Stimulated activated CD4-positive, alpha-beta T cell treated with anti-CD3 and anti-CD28 coated beads, Interleukin-1b, Interleukin-23, amount 100 ng/mL, for 4 hours (primary cell): ENCODE data around the gene HDGF.
"Not testable (repeated sequence)": the region's sequence is repeated elsewhere in the genome, so short reads cannot be mapped to it uniquely, and the experiment has no call there.

ENCODE experiments used
- DNase-seq, 2 donors: peaks; one replicate each; pipeline ENCODE4 v3.0.0-alpha.2; 2020; ENCODE audit warnings: low read depth in 2 of 2

HDGF gene

GRCh38 chr1:156767101-156767878 lies 15.8 kb upstream of the HDGF start, which contains the start of gene PRCC:
PRCC (plus strand) TSS chr1:156767535; CDS start chr1:156767772, 237 bp downstream.
- peak; percentile 84 to 91 for DNase-seq

DNA sequence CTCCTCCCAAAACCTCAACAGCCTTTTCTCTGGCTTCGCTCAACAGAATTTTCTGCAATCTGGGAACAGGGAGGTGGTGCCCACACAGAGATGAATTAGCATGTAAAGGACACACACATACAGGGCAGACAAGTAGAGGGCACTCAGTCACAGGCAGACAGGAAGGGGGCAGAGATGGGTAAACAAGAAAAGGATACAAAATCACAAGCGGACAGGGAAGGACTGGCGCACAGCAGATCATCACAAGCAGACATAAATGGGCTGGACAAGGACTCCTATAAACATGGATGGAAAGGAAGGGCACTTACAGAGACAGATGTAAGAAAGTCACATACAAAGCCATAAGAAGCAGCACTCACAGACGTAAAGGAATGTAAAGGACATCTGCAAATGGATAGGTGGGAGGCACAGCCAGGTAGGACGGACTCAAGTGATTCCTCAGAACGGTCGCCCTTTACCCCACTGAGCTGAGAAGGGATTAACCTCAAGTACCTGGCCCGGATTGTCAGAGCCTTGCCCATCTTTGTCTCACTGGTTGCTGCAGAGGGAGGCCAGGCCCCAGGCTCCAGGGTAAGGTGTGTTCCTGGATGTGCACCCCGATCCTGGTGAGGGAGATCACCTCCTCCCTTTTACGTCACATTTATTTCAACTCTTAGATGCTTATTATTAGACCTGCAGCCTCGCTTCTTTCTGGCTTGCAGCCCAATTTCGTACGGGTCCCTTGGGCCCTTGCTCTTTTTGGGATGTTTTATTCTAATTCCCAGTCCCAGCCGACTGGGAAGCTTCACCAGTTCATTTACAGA lies 15.0 kb upstream of the HDGF start:
- DNase-seq: no peak

GRCh38 chr1:156765666-156766065 lies 14.2 kb upstream of the HDGF start:
- no peak for DNase-seq

- DNase-seq: not testable (repeated sequence)
Observed at GRCh38 chr1:156765136-156765535, 13.7 kb upstream of the HDGF start.

GRCh38 chr1:156760796-156761104 lies 9.3 kb upstream of the HDGF start:
- no peak for DNase-seq

DNA sequence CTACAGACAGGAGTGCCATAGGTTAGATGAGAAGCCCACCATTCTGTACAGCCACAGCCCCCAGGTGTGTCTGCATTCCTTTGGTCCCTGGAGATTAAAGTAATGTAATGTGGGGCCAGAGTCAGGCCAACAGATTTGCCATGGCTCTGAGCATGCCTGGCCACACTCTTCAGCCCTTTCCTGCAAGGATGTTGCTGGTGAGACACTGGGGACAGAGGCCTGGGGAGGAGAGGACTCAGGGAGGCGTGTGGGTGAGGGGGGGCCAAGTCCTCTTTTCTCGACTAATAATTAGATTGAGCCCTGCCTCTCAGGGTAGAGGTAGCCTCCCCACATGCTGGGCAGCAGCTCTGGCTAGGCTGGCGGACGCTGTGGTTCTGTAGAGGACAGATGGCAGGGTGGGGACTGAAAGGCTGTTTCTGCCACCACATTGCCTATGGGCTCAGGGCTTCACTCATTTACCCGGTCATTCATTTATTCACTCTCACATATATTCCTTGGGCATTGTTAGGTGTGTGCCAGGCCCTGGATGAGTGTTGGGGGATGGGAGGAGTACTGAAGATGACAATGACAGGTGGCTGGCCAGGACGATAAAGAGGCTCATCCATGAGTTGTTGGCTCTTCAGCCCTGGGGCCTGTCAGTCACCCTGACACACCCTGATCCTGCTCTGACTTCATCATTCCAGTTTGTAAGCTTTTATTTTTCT lies 8.8 kb upstream of the HDGF start:
- no peak for DNase-seq

DNA sequence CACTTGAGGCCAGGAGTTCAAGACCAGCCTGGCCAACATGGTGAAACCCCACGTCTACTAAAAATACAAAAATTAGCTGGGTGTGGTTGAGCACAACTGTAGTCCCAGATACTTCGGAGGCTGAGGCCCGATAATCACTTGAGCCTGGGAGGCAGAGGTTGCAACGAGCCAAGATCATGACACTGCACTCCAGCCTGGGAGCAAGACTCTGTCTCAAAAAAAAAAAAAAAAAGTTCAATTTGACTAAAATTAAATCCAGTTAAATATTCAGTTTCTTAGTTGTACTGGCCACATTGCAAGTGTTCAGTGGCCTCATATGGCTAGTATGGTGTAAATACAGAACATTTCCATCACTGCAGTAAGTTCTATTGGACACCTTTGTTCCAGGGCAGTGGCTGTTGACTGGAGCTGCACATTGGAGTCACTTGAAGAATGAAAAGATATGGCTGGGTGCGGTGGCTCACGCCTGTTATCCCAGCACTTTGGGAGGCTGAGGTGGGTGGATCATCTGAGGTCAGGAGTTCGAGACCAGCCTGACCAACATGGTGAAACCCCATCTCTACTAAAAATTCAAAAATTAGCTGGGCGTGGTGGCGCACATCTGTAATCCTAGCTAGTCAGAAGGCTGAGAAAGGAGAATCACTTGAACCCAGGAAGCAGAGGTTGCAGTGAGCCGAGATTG lies 6.2 kb upstream of the HDGF start:
- DNase-seq: not testable (repeated sequence)

DNA sequence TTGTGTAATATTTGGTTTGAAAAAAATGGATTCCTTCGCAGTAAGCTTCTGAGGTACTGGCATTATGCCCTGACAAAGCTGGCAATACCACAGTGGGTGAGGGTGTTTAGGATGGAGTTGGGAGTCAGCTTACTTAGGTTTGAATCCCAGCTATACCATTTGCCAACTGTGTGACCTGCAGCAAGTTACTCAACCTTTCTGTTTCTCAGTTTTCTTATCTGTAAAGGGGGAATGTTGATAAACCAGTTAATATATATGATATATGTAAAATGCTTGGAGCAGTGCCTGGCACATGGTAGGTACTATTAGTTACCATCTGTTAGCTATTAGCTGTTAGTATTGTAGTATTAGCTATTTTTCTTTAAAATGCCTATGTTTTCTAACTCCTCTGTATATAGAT lies 4.9 kb upstream of the HDGF start:
- no peak for DNase-seq

DNA sequence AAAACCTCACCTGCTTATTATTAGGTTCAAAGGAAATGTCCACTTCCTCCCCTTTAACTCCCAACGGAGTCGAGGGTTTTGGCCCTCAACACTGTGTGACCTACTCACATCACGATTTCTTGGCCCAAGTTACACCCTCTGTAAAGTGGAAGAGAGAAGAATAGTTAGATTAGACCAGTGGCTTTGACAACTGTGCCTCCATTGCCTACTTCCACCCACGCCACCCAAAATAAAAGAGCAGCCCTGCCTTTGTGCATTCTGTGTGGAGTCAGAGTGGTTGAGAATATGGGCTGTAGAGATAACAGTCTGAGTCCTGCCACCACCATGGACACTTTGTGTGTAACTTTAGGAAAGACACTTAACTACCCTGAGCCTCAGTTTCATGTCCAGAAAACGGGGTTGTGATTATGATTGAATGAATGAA lies 4.1 kb upstream of the HDGF start:
- DNase-seq: no peak

GRCh38 chr1:156754219-156754618 lies 2.7 kb upstream of the HDGF start:
- no peak for DNase-seq

DNA sequence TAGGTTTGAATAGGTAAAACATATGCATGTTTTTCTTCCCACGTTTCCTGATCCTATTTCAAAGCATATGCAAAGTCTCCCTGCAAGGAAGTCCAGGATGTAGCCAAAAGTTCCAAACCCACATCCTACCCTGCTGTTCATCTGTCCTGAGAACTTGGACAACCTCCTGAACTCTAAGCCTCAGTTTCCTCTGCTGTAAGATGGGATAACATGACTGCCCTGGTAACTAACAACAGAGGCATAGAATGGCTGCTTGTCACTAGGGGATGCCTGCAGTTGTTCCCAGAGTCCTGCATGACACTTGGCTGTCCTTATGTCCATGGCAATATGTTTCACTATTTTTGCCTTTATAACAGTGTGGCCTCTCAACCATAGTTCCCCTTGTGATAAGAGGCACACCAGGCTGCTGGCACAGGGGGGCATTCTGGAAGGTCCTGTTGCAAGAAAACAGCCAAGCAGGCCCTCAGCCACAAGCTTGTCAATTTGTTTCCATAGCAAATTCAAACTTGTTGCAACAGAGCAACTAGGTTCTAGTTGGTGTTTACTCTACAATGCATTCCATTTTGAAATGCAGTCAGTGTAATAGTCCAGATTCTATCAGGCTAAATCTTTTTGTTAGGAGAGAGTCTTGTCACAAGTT lies 1.5 kb upstream of the HDGF start:
- DNase-seq: no peak

- peak; percentile 96 to 97 for DNase-seq
Observed at GRCh38 chr1:156751757-156752481, 444 bp upstream of the HDGF start.

DNA sequence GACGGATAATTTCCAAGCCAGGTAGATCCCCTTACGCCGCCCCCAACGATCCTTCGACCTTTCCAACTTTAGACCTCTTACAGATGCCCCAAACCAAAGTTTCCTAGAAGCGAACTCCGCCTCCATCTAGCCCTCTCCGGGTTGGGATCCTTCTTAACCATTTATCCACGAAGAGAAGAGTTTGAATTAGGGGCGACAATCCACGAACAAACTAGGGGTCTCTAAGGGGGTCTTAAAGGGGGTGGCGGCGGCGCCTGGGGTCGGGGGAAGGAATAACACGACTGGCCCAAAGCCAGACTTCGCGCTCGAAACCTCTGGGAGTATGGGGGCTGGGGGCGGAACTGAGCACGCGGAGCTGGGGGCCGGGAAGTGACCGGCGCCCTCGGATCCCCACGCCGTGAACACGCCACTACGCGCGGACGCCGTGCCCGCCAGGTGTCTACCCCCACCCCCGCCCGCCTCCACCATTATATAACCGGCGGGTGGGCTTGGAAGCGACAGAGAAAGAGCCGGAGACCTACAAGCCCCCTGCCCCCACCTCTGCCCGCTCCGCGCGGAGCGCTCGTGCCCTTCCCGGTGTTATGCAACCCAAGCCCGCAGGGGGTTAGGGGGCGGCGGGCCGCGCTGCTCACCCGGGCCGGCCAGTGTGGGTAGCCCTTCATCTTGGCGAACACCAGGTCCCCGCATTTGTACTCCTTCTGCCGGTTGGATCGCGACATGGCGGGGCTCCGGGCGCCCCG lies 594 bp downstream of the HDGF start:
- DNase-seq: peak in 1 of 2 donors; percentile 36

DNA sequence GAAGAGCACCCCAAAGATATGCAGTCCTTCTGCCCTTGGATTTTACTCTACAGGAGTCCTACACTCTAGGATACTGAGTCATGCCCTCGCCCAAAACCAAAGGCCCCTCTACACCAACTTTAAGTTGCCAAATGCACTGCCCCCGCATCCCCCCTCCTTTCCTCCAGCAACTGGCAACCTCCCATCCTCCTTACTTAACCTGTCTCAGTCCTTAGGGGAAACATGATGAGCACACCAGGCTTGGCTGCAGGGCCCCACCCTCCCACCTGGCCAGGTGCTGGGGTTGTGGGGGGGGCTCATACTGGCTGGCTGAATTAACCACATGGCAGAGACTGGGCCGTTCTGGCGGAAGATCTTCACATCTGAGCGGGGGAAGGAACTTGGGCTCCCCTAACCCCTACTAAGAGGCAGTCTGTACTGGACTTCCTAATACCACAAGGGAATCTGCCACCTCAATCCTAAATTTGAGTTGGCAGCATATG lies 1.2 kb downstream of the HDGF start:
- DNase-seq: peak in 1 of 2 donors; percentile 43

GRCh38 chr1:156749419-156750118 lies 1.9 kb downstream of the HDGF start:
- no peak for DNase-seq

- no peak for DNase-seq
Observed at GRCh38 chr1:156748670-156749418, 2.6 kb downstream of the HDGF start.

DNA sequence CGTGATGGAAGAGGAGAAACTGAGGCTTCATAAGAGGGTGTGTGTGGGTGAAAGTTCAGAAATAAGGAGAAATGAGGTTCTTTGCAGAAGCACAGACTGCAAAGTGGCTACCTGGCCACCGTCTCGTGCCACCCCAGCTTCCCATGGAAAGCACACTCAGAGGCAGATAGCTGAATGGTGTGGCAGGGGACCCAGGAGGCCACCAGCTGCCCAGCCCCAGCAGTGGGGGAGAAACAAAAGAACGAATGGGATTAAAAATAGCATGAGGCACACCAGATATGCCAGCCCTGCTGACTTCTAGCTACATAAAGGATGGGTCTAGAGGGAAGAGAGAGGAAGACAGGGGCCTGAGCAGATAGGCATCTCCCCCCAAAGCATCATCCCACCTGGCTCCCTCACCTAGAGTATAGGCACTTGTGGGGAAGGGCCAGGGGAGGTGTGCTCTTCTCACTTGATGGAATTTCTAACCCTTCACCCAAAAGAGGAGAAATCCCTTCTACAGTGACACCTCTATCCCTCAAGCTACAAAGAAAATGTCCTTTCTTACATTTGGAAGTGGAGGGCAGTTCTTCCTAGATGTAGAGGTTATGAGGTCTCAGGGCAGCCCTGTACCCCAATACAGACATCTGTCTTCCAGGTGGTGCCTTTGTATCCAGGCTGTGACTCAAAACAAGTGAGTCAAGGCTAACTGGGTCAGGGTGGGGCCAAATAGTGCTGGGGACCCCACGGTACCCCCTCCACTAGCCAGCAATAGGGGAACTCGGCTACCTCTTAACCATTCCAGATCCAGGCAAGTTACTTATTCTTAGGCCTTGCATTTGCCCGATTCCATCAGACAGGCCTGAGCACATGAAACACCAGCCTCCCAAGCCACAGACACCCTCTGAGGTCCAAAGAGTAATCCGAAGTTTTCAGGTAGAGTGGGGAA lies 3.5 kb downstream of the HDGF start:
- DNase-seq: no peak
